GM19351 (cell line): Measurements from ENCODE around the gene TGFBR3.

Source experiments
- ATAC-seq: cut with Tn5 transposase; IDR thresholded peaks from one replicate; pipeline ENCODE4 v1.9.1; 2021; ENCODE audit warnings: mild to moderate bottlenecking, moderate library complexity; ENCODE audit not compliant: unreplicated experiment

TGFBR3 gene

DNA sequence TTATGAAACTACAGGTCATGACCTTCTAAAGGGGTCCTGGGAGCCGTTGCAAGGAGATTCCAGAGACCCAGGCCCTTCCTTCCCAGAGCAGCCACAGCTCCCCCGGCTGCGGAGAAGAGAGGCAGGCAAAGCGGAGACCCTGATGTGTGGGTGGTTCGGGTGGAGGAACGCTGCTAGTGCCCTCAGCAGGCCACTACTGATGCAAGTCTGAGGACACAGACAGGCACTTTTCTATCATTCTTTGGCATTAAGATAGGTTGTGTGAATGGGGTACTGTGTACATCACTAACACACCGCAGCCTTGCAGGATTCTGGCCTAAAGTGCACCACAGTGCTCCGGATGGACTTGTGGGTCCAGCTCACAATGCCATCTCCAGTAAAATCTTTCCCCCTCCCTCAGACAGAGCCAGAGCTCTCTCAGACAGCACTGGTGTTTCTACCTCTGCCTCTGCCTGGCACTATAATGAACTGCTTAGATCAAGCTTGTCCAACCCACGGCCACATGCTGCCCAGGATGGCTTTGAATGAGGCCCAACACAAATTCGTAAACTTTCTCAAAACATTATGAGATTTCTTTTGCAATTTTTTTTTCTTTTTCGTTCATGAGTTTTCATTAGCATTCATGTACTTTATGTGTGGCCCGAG lies 121.4 kb downstream of the TGFBR3 start:
- no peak for ATAC-seq

- no peak for ATAC-seq
Measured at GRCh38 chr1:91763252-91763651, 122.7 kb downstream of the TGFBR3 start.

DNA sequence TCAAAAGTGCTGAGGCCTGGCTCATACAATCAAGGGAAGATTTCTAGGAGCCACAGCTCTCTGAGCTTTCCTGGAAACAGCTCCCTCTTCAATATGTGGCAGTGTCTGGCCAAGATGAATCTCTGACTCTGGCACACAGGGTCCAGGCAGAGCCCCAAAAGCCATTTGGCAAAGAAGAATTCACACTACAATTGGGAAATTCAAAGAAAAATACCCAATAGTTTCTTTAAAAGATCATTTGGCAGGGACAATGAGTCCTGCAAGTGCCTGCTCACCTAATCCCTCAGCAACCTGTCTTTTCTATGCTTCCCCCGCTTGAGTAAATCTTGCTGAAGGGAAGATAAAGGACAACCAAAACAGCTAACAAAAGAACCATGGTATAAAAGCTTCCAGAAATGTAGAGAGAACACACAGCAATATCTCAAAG lies 124.6 kb downstream of the TGFBR3 start:
- ATAC-seq = no peak

GRCh38 chr1:91760512-91760911 lies 125.4 kb downstream of the TGFBR3 start:
- ATAC-seq = no peak

DNA sequence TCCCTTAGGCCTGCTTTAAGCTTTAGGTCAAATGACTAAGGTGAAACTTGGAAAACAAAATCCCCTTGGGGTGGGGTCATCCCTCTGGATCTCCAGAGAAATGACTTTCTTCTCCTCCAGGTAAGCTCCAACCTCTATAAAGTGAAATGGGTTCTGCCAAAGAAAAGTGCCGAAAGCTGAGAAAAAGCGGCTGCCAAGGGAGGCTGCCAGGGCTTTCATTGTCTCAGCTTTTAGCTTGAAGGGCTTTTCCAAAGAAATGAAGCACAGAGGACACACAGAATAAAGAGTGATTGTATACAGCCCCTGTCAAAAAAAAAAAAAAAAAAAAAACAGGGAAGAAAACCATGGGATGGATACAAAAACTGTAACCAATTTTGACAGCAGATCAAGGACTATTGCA lies 126.9 kb downstream of the TGFBR3 start:
- no peak for ATAC-seq

DNA sequence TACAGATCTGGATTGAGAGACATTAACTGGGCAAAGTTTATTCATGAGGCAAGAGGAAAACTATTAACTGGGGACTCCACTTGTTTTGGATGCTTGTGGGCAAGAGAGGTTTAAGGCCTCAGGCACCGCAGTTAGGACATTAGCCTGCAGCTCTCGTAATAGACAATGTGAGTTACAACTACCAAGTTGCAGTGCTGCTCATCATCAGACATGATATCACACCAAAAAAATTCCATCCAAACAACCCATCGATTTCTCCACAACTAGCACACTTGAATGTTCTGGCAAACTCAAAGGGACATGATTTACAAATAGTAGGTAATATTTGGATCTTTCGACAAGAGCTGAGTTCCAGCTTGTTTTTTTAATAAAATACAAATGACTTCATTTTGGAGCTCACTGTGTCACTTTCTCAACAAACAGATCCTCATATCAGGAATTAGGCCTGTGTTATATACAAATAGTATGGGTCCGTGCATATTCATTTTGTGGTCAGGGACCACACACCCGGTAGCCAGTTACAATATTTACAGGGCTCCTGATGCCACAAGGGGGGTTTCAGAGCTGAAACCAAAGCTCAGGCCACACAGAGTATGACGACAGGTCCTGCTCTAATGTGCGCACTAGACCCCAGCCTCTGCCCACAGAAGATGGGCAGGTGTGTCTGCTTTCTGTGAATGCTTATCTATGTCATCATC lies 128.0 kb downstream of the TGFBR3 start:
- no peak for ATAC-seq

DNA sequence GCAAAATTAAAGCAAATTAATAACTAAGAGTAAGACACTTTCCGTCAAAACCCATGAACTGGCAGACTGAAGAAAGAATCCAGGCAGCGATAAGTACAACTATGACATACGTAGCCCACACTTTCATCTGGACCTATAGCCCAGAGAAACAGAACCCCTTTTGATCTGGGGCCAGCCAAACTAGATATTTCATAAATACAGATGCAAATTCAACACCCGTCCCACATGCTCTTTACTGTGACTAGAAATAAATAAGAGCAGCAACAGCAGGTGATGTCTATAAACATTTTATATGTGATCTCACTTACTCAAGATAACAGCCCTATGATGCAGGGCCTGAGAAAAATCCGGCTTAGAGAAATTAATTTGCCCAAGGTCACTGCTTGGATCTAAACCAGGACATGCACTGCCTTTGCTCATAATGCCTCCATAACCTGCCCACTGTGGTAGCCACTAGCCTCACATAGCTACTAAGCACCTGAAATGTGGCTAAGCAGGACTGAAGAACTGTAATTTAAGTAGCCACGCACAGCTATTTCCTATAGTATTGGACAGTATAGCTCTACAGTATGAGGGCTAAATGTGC lies 130.2 kb downstream of the TGFBR3 start:
- no peak for ATAC-seq

- ATAC-seq = no peak
Measured at GRCh38 chr1:91754816-91755580, 131.0 kb downstream of the TGFBR3 start.

DNA sequence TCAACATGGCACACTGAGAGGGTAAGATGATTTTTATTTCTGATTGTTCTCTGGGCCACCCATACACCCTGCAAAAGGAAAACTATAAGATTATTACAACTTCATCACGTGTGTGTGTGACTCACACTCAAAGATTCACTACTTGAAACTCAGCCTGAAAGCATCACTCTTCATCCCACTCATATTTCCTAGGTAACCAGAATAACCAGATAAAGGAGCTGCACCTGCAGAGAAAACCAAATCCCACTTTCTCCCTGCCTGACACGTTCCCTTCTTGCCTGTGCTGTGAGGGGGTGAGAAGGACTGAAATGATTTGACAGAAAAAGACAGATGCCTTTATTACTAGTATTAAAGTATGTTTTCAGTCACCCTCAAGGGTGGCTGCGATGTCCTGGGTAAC lies 131.6 kb downstream of the TGFBR3 start:
- ATAC-seq = peak; percentile 53

DNA sequence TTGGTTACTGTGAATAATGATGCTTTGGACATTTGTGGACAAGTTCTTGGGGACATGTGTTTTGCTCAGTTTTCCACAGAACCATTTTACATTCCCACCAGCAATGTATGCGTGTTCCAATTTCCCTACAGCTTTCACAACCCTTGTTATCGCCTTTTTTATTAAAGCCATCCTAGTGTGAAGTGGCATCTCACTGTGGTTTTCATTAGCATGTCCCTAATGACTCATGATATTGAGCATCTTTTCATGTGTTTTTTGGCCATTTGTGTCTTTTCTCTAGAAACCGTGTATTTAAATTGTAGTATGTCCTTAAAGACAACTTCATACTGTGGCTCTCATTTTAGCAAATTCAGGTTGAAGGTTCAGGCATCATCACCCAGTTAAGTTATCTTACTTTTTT lies 132.1 kb downstream of the TGFBR3 start:
- peak; percentile 13 for ATAC-seq

DNA sequence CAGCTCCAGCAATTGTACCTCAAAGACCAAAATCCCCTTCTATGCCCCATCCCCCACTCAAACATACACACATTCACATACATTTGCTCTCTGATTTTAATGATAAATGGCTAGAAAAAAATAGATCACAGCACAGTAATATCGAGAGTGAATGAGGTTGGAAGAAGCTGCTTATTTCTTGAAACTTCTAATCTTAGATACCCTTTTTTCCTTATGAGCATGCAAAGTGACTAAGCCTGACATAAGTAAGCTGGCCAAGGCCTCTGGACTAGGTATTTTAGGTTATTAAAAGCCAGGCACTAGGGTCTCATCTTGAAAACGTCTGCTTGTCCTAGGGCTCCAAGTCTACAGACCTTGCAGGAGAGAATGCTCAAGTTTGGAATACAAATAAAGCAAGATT lies 133.6 kb downstream of the TGFBR3 start:
- ATAC-seq = peak; percentile 72

DNA sequence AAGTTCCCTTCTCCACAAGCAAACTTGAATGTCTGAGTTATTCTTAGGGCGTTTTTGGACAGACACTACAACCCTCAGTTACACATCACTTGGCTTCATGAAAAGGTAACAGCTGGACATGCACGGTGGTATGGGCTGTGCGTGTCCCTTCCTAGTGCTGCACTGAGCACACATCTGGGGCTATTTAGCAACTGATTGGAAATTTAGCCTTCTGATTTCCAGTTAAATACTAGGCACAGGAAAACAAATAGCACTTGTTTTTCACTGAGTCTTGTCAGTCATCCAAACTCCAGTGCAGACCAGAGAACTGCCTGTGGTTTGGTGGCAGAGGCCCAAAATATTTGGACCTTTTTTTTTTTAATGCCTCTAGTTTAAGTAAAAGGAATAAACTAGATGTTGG lies 134.7 kb downstream of the TGFBR3 start:
- ATAC-seq = no peak

GRCh38 chr1:91750398-91750996 lies 135.5 kb downstream of the TGFBR3 start:
- no peak for ATAC-seq

DNA sequence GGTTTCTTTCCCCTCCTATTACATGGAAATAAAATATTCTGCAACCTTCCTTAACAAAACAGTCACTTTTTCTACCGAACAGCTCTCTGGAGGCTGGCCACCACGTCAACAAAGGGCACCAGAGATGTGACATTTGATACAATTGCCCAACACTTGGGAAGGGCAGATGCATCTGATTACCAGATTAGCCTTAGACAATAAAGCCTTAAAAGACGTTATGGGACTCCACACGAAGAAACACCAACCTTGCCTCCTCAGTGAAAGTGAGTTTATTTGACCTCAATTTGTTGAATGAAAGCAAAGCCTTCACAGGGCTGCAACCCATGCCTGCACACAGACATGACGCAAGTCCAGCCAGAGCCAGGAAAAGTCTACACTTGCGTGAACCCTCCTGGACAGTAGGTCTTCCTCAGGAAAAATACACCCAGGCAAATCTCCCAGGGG lies 136.1 kb downstream of the TGFBR3 start:
- ATAC-seq = no peak

- ATAC-seq = no peak
Measured at GRCh38 chr1:91747666-91748065, 138.3 kb downstream of the TGFBR3 start.

DNA sequence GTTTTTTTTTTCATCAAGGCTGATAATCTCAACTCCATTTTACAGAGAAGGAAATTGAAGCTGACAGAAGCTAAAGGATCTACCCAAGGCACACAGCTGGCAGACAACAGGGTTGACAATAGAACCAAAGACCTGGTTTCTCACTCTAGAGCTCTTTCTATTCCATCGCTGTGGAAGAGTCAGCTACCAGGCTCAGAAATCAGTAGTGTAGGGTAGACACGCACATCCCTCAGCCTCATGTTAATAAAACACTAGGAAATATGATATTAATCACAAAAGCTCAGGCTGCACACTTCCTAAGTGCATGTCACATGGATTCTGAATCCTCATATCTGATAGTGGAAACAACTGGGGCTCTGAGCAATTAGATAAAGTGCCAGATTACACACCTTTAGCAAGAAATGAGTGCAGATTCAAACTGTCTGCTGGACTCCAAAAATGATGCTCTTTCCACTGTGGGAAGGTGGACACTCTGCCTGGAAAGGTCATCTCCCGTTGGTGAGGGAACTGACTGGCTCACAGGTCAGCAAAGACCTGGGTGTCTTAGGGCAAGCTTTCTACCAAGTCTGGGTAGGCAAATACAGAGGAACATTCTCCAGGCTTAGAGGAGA lies 139.1 kb downstream of the TGFBR3 start:
- ATAC-seq = no peak

DNA sequence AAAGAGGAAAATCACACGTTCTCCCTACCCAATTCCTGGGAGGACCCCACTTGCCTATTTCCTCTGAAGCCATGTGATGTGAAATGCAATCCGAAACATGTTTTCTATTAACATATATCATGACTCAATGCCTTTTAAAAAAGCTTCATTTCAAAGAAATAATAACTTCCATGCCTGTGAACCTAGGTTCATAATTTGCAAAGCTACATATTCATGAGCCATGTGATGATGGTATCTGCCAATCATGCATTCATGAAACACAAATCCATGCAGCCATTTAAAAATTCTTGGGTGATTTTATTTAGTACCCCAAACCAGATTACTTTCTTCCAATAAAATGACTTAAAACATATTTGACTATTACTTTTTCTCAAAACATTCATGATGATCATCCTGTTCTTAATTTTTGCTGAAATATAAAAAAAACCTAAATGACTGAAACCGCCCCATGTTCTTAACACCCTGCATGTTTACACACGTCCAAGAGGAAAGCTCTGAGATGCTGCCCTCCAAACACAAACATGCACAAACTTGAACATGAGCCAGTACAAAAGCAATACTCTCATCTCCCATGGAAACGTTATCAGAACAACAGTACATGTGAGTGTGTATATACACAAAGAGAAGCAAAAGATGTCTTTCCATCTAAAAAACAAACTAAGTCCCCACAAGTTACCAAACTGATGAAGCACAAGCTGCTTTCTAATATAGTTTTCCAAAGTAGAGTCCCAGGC lies 140.1 kb downstream of the TGFBR3 start:
- ATAC-seq = no peak

DNA sequence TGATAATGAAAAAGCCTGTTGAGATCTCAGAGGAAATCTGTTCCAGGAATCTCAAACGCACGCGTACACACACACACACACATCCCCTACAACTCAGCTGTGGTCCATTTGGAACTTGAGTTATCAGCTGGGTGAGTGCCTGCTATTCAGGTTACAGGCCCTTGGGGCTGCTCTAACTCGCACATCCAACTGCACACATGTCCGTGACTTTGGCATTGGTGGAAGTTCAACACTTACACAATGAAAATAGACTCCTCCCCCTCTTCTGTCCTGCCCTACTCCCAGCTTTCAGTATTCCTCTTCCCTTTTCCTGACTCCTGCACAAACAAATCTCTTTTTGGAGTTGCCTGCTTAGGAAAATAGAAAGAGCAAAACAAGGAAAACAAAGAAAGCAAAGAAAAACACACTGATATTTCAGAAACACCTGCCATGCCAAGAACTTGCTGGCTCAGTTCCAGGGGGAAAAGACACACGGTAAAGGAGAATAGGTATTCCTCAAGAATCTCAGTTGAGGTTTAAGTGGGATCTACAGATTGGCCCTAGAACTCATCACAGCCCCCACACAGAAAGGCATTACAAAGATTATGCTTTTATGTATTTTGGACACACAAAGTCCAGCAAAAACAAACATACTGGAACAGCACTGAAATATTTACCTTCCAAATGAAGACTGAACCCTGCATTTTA lies 140.9 kb downstream of the TGFBR3 start:
- no peak for ATAC-seq

DNA sequence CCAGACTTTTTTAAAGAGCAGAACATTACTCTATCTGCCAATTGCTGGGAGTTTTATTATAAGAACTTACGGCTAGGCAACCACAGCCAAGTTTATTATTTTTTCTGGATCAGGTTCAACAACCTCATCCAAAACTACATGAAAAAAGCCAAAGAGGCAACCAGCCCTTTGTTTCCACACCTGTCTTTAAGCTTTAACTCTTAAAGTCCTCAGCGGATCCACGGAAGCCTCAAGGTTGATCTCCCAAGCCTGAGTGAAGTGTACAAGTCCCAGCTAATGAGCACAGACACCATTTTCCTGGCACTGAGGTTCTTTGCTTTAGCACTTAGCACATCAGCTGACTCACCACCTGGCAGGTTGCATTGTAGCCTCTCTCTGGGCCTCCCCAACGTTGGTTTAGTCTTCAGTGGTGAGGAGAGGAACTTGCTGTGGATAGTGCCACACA lies 143.1 kb downstream of the TGFBR3 start:
- no peak for ATAC-seq
